Duodenal mucosa (tissue), 2 donors: ENCODE results near the gene SNX1.
"Not testable (repeated sequence)": the region's sequence is repeated elsewhere in the genome, so short reads cannot be mapped to it uniquely, and the experiment has no call there.

ENCODE experiments used
- H3K27ac ChIP-seq: one replicate; pipeline ENCODE4 v1.7.0; 2013; ENCODE audit warnings: low read depth, low read length
- H3K27me3 ChIP-seq, 2 donors: one replicate each; pipeline ENCODE4 v1.7.0; 2013; ENCODE audit warnings: low read length in 2 of 2, control low read depth in 1 of 2; ENCODE audit not compliant: insufficient read depth in 2 of 2, control insufficient read depth in 1 of 2
- H3K36me3 ChIP-seq, 2 donors: one replicate each; pipeline ENCODE4 v1.7.0; 2013; ENCODE audit warnings: low read length in 2 of 2, control low read depth in 1 of 2; ENCODE audit not compliant: insufficient read depth in 2 of 2, control insufficient read depth in 1 of 2
- H3K4me1 ChIP-seq, 2 donors: one replicate each; pipeline ENCODE4 v1.7.0; 2013; ENCODE audit warnings: low read length in 2 of 2, control low read depth in 1 of 2; ENCODE audit not compliant: insufficient read depth in 2 of 2, control insufficient read depth in 1 of 2
- H3K4me3 ChIP-seq, 2 donors: one replicate each; pipeline ENCODE4 v1.7.0; 2013; ENCODE audit warnings: low read length in 2 of 2, low read depth in 1 of 2
- H3K9ac ChIP-seq, 2 donors: one replicate each; pipeline ENCODE4 v1.7.0; 2013; ENCODE audit warnings: low read length in 2 of 2, low read depth in 1 of 2
- H3K9me3 ChIP-seq, 2 donors: one replicate each; pipeline ENCODE4 v1.7.0; 2013; ENCODE audit warnings: low read length in 2 of 2, control low read depth in 1 of 2; ENCODE audit not compliant: control insufficient read depth in 1 of 2

SNX1 gene

DNA sequence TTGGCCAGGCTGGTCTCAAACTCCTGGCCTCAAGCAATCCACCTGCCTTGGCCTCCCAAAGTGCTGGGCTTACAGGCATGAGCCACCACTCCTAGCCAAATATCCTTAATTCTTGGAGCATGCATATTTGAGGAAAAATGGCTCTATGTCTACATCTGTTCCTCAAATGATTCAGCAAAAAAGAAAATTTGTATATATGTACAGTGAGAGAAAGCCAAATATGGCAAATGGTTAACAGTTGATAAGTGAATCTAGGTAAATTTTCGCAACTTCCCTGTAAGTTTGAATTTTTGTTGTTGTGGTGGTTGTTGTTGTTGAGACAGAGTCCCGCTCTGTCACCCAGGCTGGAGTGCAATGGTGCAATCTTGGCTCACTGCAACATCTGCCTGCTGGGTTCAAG, 36.7 kb upstream of the SNX1 start:
- H3K9ac ChIP-seq, H3K9me3 ChIP-seq, H3K36me3 ChIP-seq, H3K27me3 ChIP-seq, H3K4me3 ChIP-seq, H3K27ac ChIP-seq, H3K4me1 ChIP-seq: not testable (repeated sequence)

DNA sequence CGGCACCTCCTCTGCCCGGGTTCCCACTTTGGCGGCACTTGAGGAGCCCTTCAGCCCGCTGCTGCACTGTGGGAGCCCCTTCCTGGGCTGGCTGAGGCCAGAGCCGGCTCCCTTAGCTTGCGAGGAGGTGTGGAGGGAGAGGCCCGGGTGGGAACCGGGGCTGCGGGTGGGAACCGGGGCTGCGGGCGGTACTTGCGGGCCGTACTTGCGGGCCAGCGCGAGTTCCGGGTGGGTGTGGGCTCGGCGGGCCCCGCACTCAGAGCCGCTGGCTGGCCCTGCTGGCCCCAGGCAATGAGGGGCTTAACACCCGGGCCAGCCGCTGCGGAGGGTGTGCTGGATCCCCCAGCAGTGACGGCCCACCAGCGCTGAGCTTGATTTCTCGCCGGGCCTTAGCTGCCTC, 35.1 kb upstream of the SNX1 start:
- Histone ChIP-seq H3K9me3 (no peaks in the 10 kb centered on the region), H3K4me3 (no peak overlapping the region), H3K9ac (no peak overlapping the region), H3K4me1 (no peaks in the 10 kb centered on the region), H3K27me3 (no peaks in the 10 kb centered on the region), H3K27ac (no peak overlapping the region), H3K36me3 (no peaks in the 10 kb centered on the region)

DNA sequence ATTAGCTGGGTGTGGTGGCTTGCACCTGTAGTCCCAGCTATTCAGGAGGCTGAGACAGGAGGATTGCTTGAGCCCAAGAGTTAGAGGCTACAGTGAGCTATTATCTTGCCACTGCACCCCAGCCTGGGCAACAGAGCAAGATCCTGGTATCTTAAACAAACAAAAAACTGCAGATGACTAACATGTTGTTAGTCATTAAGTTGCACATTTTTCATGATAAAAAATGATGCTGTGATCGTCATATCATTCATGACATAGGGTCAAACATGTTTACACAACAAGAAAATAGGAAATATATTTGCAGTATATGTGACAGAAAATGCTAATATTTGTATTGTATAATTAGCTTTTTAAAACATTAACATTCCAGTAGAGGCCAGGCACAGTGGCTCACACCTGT, 29.3 kb upstream of the SNX1 start:
- Histone ChIP-seq H3K4me1 (peaks cover 0 to 3% of the 10 kb centered on the region in 2 donors), H3K9ac (no peak overlapping the region), H3K36me3 (peaks cover 0 to 2% of the 10 kb centered on the region in 2 donors), H3K27me3 (no peaks in the 10 kb centered on the region), H3K27ac (no peak overlapping the region), H3K9me3 (no peaks in the 10 kb centered on the region), H3K4me3 (no peak overlapping the region)

DNA sequence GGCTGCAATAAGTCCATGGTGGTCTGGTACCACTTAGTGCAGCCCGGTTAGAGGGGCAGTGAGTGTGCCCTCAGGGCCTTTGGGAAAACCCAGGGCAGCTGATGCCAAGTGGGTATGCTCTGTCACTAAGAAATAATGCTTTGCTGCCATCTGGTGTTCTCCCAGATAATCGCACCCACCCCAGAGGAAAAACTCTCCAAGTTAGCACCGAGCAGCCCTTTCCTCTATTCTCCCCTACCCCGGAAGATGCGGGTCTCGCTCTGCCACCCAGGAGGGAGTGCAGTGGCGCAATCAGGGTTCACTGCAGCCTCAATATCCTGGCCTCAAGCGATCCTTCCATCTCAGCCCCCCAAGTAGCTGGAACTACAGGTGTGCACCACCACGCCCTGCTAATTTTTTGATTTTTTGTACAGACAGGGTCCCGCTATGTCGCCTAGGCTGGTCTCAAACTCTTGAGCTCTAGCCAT, 28.2 kb upstream of the SNX1 start:
- no peaks in the 10 kb centered on the region for H3K27me3 ChIP-seq
- H3K4me3 ChIP-seq = no peak overlapping the region
- H3K27ac ChIP-seq = no peak overlapping the region
- H3K36me3 ChIP-seq = peaks cover 5 to 10% of the 10 kb centered on the region in 2 donors
- no peaks in the 10 kb centered on the region for H3K9me3 ChIP-seq
- H3K4me1 ChIP-seq = peaks cover 5 to 12% of the 10 kb centered on the region in 2 donors
- H3K9ac ChIP-seq = no peak overlapping the region

DNA sequence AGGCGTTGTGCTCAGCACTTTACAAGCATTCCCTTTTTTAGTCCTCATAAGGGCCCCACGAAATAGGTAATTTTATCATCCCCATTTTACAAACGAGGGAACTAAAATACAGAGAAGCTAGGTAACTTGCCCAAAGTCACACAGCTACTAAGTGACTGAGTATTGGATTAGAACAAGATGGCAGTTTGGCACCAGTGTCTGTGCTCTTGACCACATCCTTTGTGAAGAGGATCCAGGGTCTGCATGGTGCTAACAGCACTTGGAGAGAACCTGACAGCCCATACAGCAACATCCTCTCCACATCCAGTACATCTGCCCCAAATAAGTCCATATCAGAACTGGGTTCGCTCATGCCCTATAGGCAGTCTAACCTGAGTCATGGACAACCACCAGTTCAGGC, 27.6 kb upstream of the SNX1 start:
- H3K4me1 ChIP-seq = peaks cover 5 to 12% of the 10 kb centered on the region in 2 donors
- H3K27ac ChIP-seq = no peak overlapping the region
- H3K9me3 ChIP-seq = no peaks in the 10 kb centered on the region
- H3K36me3 ChIP-seq = peaks cover 5 to 12% of the 10 kb centered on the region in 2 donors
- H3K4me3 ChIP-seq = no peak overlapping the region
- no peak overlapping the region for H3K9ac ChIP-seq
- H3K27me3 ChIP-seq = no peaks in the 10 kb centered on the region

DNA sequence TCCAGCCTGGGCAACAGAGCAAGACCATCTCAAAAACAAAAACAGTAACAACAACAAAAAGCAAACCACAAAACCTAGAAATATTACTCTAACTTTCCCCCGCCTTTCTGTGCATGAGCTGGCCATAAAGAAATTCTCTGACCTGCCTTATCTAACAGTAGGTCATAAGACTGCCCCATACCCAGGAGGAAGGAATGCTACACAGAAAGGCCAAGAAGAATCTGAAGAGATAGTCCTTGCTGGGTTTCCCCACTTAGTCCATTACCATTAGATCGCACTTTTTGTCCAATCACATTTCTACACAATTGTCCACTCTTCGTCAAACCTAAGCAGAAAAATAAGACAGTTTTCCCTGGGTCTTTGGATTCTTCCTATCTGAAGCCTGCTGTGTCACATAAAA, 25.7 kb upstream of the SNX1 start:
- H3K4me1 ChIP-seq = peaks cover 5 to 12% of the 10 kb centered on the region in 2 donors
- peaks cover 6 to 28% of the 10 kb centered on the region in 2 donors for H3K36me3 ChIP-seq
- H3K4me3 ChIP-seq = no peak overlapping the region
- H3K27me3 ChIP-seq = no peaks in the 10 kb centered on the region
- no peak overlapping the region for H3K9ac ChIP-seq
- no peaks in the 10 kb centered on the region for H3K9me3 ChIP-seq
- H3K27ac ChIP-seq = no peak overlapping the region

DNA sequence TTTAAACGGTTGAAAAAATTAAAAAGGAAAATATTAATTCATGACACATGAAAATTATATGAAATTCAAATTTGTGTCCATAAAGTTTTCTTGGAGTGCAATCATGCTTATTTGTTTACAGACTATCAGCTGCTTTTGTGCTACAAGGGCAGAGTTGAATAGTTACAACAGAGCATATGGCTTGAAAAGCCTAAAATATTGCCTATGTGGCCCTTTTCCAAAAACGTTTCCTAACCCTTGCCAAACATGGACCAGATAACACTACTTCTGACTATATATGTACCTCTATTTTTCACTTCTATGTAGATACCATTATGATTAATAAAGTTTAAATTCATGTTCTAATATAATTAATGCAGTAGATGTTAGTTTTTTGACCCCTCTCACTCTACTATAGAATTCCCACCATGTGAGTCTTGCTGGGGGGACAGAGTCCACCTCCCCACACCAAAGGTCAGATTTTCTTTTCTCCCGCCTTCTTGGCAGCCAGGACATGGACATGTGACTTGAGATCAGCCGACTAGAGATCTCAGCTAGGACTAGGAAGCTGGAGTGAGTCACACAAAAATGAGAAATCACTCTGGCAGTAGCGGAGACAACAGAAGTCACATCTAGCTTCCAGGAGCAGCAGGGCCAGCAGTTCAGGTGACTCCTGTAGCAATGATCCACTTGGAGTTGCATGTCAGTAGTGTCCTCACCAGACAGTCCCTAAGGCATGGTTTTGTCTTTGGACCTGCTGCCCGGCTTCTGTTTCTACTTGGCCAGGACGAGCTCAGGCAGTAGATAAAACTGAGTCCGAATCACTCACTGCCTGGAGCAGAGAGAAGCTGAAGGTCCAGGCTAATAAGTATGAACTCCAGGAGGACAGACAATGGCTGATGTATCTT, 24.6 kb upstream of the SNX1 start:
- no peak overlapping the region for H3K4me3 ChIP-seq
- no peak overlapping the region for H3K27ac ChIP-seq
- H3K9ac ChIP-seq = no peak overlapping the region
- peaks cover 8 to 32% of the 10 kb centered on the region in 2 donors for H3K36me3 ChIP-seq
- H3K27me3 ChIP-seq = no peaks in the 10 kb centered on the region
- no peaks in the 10 kb centered on the region for H3K9me3 ChIP-seq
- H3K4me1 ChIP-seq = peaks cover 5 to 12% of the 10 kb centered on the region in 2 donors

DNA sequence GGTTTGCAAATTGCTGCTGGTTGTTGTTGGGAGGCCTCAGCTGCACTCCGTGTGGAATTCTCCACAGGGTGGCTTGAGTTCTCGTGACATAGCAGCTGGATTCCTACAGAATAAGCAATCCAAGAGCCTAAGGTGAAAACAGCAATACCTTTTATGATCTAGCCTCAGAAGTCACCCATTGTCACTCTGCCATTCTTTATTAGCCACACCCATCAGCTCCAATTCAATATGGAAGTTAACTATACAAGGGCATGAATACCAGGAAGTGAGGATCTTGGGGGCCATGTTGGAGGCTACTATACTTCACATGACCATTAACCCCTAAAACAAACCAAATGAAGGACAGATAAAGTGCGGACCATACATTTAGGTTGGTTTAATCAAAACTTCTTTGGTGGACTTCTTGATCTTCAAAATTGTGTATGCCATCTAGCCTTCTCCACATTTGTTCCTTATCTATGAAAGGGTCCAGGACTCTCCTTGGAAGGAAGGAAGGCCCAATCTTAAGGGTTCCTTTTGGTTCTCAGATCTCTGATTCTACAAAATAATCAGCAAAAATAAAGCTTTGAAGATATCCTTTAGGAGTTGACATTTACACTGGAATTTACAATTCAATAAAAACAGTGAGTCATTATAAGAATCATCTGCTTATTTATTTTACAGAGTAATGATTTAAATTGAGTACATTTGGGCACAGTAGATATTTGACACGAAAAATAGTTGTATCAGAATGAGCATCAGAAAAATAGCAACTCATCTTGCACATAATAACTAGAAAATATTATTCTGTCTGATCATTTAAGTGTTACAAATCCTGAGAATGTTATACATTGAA, 23.6 kb upstream of the SNX1 start:
- Histone ChIP-seq H3K27ac (no peak overlapping the region), H3K4me3 (no peak overlapping the region), H3K27me3 (no peaks in the 10 kb centered on the region), H3K4me1 (peaks cover 5 to 12% of the 10 kb centered on the region in 2 donors), H3K9me3 (no peaks in the 10 kb centered on the region), H3K36me3 (peaks cover 8 to 32% of the 10 kb centered on the region in 2 donors), H3K9ac (no peak overlapping the region)

DNA sequence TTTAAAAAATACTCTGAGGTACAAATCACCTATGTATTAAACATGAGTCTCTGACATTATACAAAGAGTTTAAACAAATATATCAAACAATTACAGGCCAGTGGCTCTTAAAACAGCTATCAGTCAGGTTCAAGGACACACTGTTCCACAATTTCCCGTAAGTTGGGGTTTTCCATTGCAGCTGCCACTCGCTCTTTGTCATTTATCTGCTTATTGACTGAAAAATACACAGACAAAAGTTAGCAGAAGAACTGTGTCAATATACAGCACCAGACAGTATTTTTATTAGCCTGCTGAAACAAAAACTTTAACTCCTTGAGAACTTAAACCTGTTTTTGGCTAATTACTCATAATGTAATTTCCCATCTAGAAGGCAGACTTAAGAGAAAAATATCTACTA, 23.0 kb upstream of the SNX1 start:
- Histone ChIP-seq H3K9ac (no peak overlapping the region), H3K36me3 (peaks cover 11 to 32% of the 10 kb centered on the region in 2 donors), H3K4me1 (peaks cover 5 to 12% of the 10 kb centered on the region in 2 donors), H3K27me3 (no peaks in the 10 kb centered on the region), H3K9me3 (no peaks in the 10 kb centered on the region), H3K4me3 (no peak overlapping the region), H3K27ac (no peak overlapping the region)

DNA sequence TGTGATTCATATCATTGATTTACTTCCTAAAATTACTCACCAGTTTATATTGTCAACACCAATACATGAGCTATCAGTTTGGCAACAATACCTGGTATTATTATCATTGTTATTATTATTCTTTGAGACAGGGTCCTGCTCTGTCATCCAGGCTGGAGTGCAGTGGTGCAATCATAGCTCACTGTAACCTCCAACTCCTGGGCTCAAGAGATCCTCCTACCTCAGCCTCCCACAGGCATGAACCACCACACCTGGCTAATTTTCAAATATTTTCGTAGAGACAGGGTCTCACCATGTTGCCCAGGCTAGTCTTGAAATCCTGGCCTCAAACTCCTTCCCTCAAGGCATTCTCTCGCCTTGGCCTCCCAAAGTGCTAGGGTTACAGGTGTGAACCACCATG, 22.3 kb upstream of the SNX1 start:
- not testable (repeated sequence) for H3K9me3 ChIP-seq, H3K4me3 ChIP-seq, H3K27me3 ChIP-seq, H3K27ac ChIP-seq, H3K9ac ChIP-seq
- H3K36me3 ChIP-seq = peaks cover 11 to 35% of the 10 kb centered on the region in 2 donors
- peaks cover 5 to 12% of the 10 kb centered on the region in 2 donors for H3K4me1 ChIP-seq
